H9 (cell line): ENCODE results near the gene RFFL. TPM values are rescaled to one million over a fixed set of nuclear protein-coding genes. Genes with fewer than 3 reads are reported as not detected.

ENCODE experiments used
- DNase-seq: peaks from one replicate; pipeline ENCODE4 v3.0.0-alpha.2; 2017
- H2AFZ ChIP-seq: one replicate; pipeline ENCODE4 v1.6.1; 2013; ENCODE audit warnings: mild to moderate bottlenecking, low read length, control low read depth, moderate library complexity
- H2AK5ac ChIP-seq: 2 replicates; pipeline ENCODE4 v1.6.1; 2013; ENCODE audit warnings: low read length, control low read depth, mixed read lengths; ENCODE audit not compliant: insufficient read length
- H2BK120ac ChIP-seq: one replicate; pipeline ENCODE4 v1.6.1; 2013; ENCODE audit warnings: low read depth, mild to moderate bottlenecking, low read length, control low read depth, inconsistent platforms; ENCODE audit not compliant: poor library complexity, severe bottlenecking
- H2BK12ac ChIP-seq: 2 replicates; pipeline ENCODE4 v1.6.1; 2013; ENCODE audit warnings: low read length, control low read depth, mixed read lengths, low read depth; ENCODE audit not compliant: insufficient read length
- H2BK15ac ChIP-seq: 2 replicates; pipeline ENCODE4 v1.6.1; 2013; ENCODE audit warnings: low read depth, low read length, control low read depth
- H2BK20ac ChIP-seq: one replicate; pipeline ENCODE4 v1.6.1; 2013; ENCODE audit warnings: low read depth, mild to moderate bottlenecking, low read length, control low read depth, inconsistent platforms; ENCODE audit not compliant: poor library complexity, severe bottlenecking
- H2BK5ac ChIP-seq: 2 replicates; pipeline ENCODE4 v1.6.1; 2013; ENCODE audit warnings: low read length, control low read depth, mixed read lengths; ENCODE audit not compliant: insufficient read length
- H3K14ac ChIP-seq: 2 replicates; pipeline ENCODE4 v1.6.1; 2013; ENCODE audit warnings: low read length, control low read depth; ENCODE audit not compliant: insufficient read depth
- H3K18ac ChIP-seq: 2 replicates; pipeline ENCODE4 v1.6.1; 2013; ENCODE audit warnings: low read depth, mild to moderate bottlenecking, mixed read lengths, low read length, control low read depth; ENCODE audit not compliant: insufficient read length
- H3K23ac ChIP-seq: 2 replicates; pipeline ENCODE4 v1.6.1; 2013; ENCODE audit warnings: low read length, control low read depth, mixed read lengths, low read depth; ENCODE audit not compliant: insufficient read length
- H3K23me2 ChIP-seq: 2 replicates; pipeline ENCODE4 v1.6.1; 2013; ENCODE audit warnings: low read depth, mild to moderate bottlenecking, mixed read lengths, low read length, control low read depth; ENCODE audit not compliant: insufficient read length, poor library complexity, severe bottlenecking
- H3K27ac ChIP-seq: 2 replicates; pipeline ENCODE4 v1.5.1; 2013; ENCODE audit warnings: low read length, control low read depth, mixed read lengths, low read depth; ENCODE audit not compliant: insufficient read length
- H3K27me3 ChIP-seq: 2 replicates; pipeline ENCODE4 v1.6.1; 2013; ENCODE audit warnings: low read length, control low read depth, inconsistent platforms; ENCODE audit not compliant: insufficient read depth
- H3K4ac ChIP-seq: 2 replicates; pipeline ENCODE4 v1.6.1; 2013; ENCODE audit warnings: low read depth, mild to moderate bottlenecking, control low read depth, inconsistent platforms, low read length, moderate library complexity
- H3K4me1 ChIP-seq: 2 replicates; pipeline ENCODE4 v1.6.1; 2013; ENCODE audit warnings: low read length, control low read depth, inconsistent platforms; ENCODE audit not compliant: insufficient read depth
- H3K4me2 ChIP-seq: 2 replicates; pipeline ENCODE4 v1.6.1; 2013; ENCODE audit warnings: low read length, control low read depth, mixed read lengths; ENCODE audit not compliant: insufficient read length, insufficient read depth
- H3K56ac ChIP-seq: 2 replicates; pipeline ENCODE4 v1.6.1; 2013; ENCODE audit warnings: low read depth, mild to moderate bottlenecking, mixed read lengths, low read length, control low read depth; ENCODE audit not compliant: insufficient read length
- H3K79me1 ChIP-seq: 2 replicates; pipeline ENCODE4 v1.6.1; 2013; ENCODE audit warnings: low read depth, mild to moderate bottlenecking, moderate library complexity, low read length, control low read depth, inconsistent platforms; ENCODE audit not compliant: insufficient read depth, poor library complexity, severe bottlenecking
- H3K79me2 ChIP-seq: 2 replicates; pipeline ENCODE4 v1.6.1; 2013; ENCODE audit warnings: low read length, control low read depth, inconsistent platforms; ENCODE audit not compliant: insufficient read depth
- H3K9ac ChIP-seq: 2 replicates; pipeline ENCODE4 v1.6.1; 2013; ENCODE audit warnings: low read length, control low read depth, mixed read lengths; ENCODE audit not compliant: insufficient read length; ENCODE audit errors: extremely low read depth
- H3K9me3 ChIP-seq: one replicate; pipeline ENCODE4 v1.6.1; 2013; ENCODE audit warnings: low read depth, low read length, inconsistent platforms; ENCODE audit not compliant: control insufficient read depth
- H3T11ph ChIP-seq: one replicate; pipeline ENCODE4 v1.6.1; 2013; ENCODE audit warnings: mild to moderate bottlenecking, low read length, control low read depth, inconsistent platforms
- H4K20me1 ChIP-seq: one replicate; pipeline ENCODE4 v1.6.1; 2013; ENCODE audit not compliant: control insufficient read depth, insufficient read length, insufficient read depth
- H4K5ac ChIP-seq: 2 replicates; pipeline ENCODE4 v1.6.1; 2013; ENCODE audit warnings: low read depth, mild to moderate bottlenecking, mixed read lengths, low read length, control low read depth; ENCODE audit not compliant: insufficient read length
- H4K8ac ChIP-seq: replicated peaks from 2 replicates; pipeline ENCODE4 v1.6.1; 2013; ENCODE audit warnings: low read length, control low read depth, mixed read lengths, low read depth; ENCODE audit not compliant: insufficient read length
- H4K91ac ChIP-seq: 2 replicates; pipeline ENCODE4 v1.6.1; 2013; ENCODE audit warnings: low read depth, mild to moderate bottlenecking, moderate library complexity, mixed read lengths, low read length, control low read depth; ENCODE audit not compliant: insufficient read length
- H3K27ac Mint-ChIP-seq, 3 experiments: 2 replicates in 2 of 3; 3 replicates in 1 of 3; pipeline ENCODE4 v1.8.0; 2020 to 2021; ENCODE audit warnings: mixed read lengths in 3 of 3, mild to moderate bottlenecking in 1 of 3, moderate library complexity in 1 of 3
- H3K27me3 Mint-ChIP-seq: 2 replicates; pipeline ENCODE4 v1.8.0; 2021; ENCODE audit warnings: low read depth, mild to moderate bottlenecking, moderate library complexity, mixed read lengths
- H3K36me3 Mint-ChIP-seq, 3 experiments: 2 replicates in 2 of 3; 3 replicates in 1 of 3; pipeline ENCODE4 v1.8.0; 2020 to 2021; ENCODE audit warnings: low read depth in 3 of 3, mixed read lengths in 3 of 3; ENCODE audit not compliant: insufficient read depth in 1 of 3
- H3K4me1 Mint-ChIP-seq, 2 experiments: 2 replicates each; pipeline ENCODE4 v1.8.0; 2020; ENCODE audit warnings: mixed read lengths in 2 of 2
- H3K4me3 Mint-ChIP-seq, 2 experiments: 2 replicates in 1 of 2; 3 replicates in 1 of 2; pipeline ENCODE4 v1.8.0; 2020 to 2021; ENCODE audit warnings: mild to moderate bottlenecking in 2 of 2, mixed read lengths in 2 of 2, moderate library complexity in 1 of 2
- H3K9me3 Mint-ChIP-seq, 2 experiments: 2 replicates in 1 of 2; 3 replicates in 1 of 2; pipeline ENCODE4 v1.8.0; 2020; ENCODE audit warnings: mild to moderate bottlenecking in 2 of 2, mixed read lengths in 2 of 2, moderate library complexity in 1 of 2
- WGBS: extraction: QIAGEN DNeasy Blood & Tissue Kit; methylation state at CpG from one replicate; pipeline ENCODE4 v1.1.7; 2013; ENCODE audit warnings: missing lambda C conversion rate, low lambda C conversion rate, mixed read lengths; ENCODE audit not compliant: insufficient read length; ENCODE audit errors: extremely low coverage; 5-methylcytosine and 5-hydroxymethylcytosine counted together
- total RNA-seq: library from RNA; stranded (reverse); gene quantifications from 2 replicates; pipeline ENCODE4 v1.2.1, GENCODE V29; 2021
- TF ChIP-seq, protein P1 (sequence below): fragments of 200-600 bp; sonication (generic); conservative IDR thresholded peaks from 3 replicates; pipeline ENCODE4 v1.8.0; 2021; ENCODE audit warnings: antibody characterized with exemption, mild to moderate bottlenecking

Gene RFFL
- total RNA-seq, 1 experiment from 2014 or later: 21.1 TPM

DNA sequence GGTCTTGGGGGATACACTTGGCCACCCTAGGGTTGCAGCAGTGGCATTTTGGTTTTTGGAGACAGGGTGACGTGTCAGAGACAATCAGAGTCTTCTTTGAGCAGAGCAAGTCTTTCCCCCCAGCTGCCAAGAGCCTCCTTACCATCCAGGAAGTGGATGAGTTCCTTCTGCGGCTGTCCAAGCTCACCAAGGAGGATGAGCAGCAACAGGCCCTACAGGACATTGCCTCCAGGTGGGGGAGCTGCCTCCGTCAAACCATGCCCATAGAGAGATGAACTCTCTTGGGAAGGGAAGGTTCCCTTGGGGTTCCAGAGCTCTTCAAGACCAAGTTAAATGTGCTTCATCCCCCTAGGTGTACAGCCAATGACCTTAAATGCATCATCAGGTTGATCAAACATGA, 71.9 kb downstream of the RFFL start:
- Histone ChIP-seq H2AFZ (no peak overlapping the region), H3K9me3 (no peaks in the 10 kb centered on the region), H2BK5ac (no peak overlapping the region), H3K56ac (no peak overlapping the region), H3K4ac (no peak overlapping the region), H4K20me1 (no peaks in the 10 kb centered on the region), H3K23ac (no peak overlapping the region), H3K4me2 (no peak overlapping the region), H3K79me2 (no peaks in the 10 kb centered on the region), H2AK5ac (no peak overlapping the region), H3T11ph (no peak overlapping the region), H2BK20ac (no peak overlapping the region), H4K5ac (no peak overlapping the region), H3K4me1 (no peaks in the 10 kb centered on the region), H3K18ac (no peak overlapping the region), H3K9ac (no peak overlapping the region), H3K14ac (no peak overlapping the region), H4K91ac (no peak overlapping the region), H2BK120ac (no peak overlapping the region), H3K27ac (no peak overlapping the region), H3K23me2 (no peaks in the 10 kb centered on the region), H2BK12ac (no peak overlapping the region), H4K8ac (no peak overlapping the region), H3K79me1 (no peaks in the 10 kb centered on the region), H3K27me3 (no peaks in the 10 kb centered on the region), H2BK15ac (no peak overlapping the region)
- Mint-ChIP-seq H3K27ac (no peak overlapping the region), H3K4me3 (no peak overlapping the region), H3K36me3 (peaks cover 57 to 99% (median 96%) of the 10 kb centered on the region in 3 experiments), H3K9me3 (no peaks in the 10 kb centered on the region), H3K27me3 (no peaks in the 10 kb centered on the region; the same call in 1 of the 2 replicates), H3K4me1 (no peaks in the 10 kb centered on the region)
- WGBS: no CpG with 5 or more reads among the region's 3 CpGs
- TF ChIP-seq, protein P1, sequence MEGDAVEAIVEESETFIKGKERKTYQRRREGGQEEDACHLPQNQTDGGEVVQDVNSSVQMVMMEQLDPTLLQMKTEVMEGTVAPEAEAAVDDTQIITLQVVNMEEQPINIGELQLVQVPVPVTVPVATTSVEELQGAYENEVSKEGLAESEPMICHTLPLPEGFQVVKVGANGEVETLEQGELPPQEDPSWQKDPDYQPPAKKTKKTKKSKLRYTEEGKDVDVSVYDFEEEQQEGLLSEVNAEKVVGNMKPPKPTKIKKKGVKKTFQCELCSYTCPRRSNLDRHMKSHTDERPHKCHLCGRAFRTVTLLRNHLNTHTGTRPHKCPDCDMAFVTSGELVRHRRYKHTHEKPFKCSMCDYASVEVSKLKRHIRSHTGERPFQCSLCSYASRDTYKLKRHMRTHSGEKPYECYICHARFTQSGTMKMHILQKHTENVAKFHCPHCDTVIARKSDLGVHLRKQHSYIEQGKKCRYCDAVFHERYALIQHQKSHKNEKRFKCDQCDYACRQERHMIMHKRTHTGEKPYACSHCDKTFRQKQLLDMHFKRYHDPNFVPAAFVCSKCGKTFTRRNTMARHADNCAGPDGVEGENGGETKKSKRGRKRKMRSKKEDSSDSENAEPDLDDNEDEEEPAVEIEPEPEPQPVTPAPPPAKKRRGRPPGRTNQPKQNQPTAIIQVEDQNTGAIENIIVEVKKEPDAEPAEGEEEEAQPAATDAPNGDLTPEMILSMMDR: no peak
- DNase-seq: no peak
